GM19043 (cell line): ENCODE measurements around the gene FRMD5.

ENCODE experiments used
- ATAC-seq: cut with Tn5 transposase; IDR thresholded peaks from one replicate; pipeline ENCODE4 v1.9.1; 2021; ENCODE audit warnings: low read depth; ENCODE audit not compliant: unreplicated experiment

FRMD5 gene

DNA sequence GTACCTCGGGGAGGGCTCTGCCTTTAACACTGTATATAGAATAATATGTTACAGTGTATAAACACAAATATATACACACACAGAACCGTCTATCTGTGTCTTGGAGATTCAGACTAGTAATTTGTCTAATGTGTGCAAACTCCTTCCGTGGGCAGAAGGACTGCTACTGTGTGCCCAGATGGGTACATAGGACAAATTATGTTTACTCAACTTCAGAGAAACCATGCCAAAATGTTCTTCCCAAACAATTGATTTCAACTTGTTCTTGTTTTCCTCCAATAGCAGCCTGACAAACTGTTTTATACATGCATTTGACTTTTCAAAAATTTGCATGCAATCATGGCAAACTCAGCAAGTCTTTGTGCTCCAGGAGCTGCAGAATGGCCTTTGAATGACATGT lies 97.5 kb downstream of the FRMD5 start:
- no peak for ATAC-seq

DNA sequence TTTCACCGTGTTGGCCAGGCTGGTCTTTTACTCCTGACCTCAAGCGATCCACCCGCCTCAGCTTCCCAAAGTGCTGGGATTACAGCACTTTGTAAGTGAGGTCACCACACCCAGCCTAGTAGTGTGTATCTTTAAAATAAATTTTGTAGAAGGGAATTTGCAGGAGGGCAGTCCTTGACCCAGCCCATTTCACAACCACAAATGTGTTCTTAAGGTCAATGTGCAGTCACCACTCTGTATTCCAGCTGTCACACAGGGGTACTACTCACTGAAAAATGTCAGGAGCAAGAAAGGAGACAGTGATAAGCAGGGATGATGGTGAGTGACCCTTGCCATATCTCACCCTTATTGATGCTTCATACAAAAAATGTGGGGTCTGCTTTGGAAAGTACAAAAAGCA lies 98.5 kb downstream of the FRMD5 start:
- no peak for ATAC-seq

DNA sequence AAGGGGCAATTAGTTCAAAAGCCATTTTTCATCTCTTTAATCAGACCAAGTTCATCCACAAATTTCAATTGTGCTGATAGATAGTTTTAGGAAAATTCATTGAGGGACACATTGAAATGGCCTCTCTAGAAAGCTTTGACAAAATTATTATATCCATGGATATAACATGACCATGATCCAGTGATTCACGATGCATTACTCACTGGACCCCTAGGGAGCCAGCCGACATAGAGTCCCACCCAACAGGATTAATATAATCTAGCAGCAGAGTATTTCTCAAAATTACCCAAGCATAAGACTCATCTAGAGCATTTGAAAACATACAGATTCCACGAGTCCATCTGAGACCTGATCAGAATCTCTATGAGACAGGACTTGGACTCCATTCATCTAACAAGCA lies 100.3 kb downstream of the FRMD5 start:
- ATAC-seq, result no peak

- ATAC-seq, result no peak
These were observed 101.2 kb downstream of the FRMD5 start for GRCh38 chr15:44093836-44094235.

- no peak for ATAC-seq
These were observed 102.8 kb downstream of the FRMD5 start for GRCh38 chr15:44092221-44092620.

GRCh38 chr15:44087578-44088465 lies 107.2 kb downstream of the FRMD5 start:
- ATAC-seq, result no peak

- ATAC-seq, result no peak
These were observed 110.3 kb downstream of the FRMD5 start for GRCh38 chr15:44084770-44085169.

DNA sequence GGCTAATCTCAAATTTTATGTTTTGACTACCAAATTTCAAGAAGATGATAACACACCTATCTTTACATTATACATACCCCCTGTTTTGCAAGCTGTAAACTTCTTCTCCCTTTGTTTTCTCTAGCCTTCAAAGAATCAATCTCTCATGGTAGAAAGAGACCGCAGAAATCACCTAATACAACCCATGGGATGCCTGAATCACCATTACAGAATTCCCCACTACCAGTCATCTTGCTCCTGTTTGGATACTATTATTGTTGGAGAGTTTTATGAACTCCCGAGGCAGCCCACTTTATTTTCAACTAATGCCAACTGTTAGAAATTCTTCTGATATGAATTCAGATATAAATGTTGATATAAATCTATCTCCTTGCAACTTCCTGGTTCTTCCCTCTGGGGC lies 110.9 kb downstream of the FRMD5 start:
- ATAC-seq, result no peak

GRCh38 chr15:44082558-44083157 lies 112.4 kb downstream of the FRMD5 start:
- no peak for ATAC-seq

- no peak for ATAC-seq
These were observed 113.8 kb downstream of the FRMD5 start for GRCh38 chr15:44081026-44082013.

- no peak for ATAC-seq
These were observed 119.5 kb downstream of the FRMD5 start for GRCh38 chr15:44075535-44075934.

DNA sequence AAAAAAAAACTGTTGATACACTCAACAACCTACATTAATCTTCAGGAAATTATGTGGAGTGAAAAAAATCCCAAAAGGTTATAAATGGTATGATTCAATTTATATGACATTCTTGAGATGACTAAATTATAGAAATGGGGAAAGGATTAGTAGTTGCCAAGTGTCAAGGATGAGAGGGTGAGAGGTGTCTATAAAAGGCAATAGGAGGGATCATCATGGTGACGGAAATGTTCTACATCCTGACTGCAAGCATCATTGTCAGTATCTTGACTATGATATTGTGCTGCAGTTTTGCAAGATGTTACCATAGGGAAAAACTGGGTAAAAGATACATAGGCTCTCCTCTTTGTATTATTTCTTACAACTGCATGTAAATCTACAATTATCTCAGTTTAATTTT lies 125.6 kb downstream of the FRMD5 start:
- ATAC-seq, result no peak

- ATAC-seq, result no peak
These were observed 126.7 kb downstream of the FRMD5 start for GRCh38 chr15:44068347-44068746.

DNA sequence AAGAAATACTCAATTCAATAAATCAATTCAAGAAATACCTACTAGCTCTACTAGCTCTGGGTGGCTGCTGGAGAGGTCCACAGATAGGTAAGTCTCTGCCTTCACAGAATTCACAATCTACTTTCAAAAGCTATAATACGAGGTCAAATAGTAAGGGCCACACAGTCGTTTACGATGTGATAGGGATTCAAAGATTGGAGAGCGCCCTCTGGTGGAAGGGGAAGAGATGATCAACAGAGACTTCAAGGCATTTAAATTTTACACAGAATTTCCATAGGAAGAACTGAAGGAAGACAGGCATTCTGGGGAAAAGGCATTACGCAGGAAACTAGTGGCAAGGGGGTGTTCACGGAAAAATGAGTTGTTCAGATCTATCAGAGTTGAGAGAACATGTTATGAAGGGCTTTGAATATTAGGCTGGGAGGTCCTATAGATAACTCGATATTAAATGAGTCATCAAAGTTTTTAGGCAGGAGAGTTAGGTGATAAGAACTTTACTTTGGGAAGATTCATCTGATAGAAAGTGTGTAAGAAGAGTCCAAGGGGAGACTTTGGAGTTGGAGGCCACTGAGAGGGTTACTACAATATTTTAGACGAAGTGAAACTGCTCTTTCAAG lies 128.8 kb downstream of the FRMD5 start:
- no peak for ATAC-seq

- ATAC-seq, result no peak
These were observed 130.4 kb downstream of the FRMD5 start for GRCh38 chr15:44064706-44065105.

GRCh38 chr15:44058126-44058525 lies 136.9 kb downstream of the FRMD5 start:
- no peak for ATAC-seq

- ATAC-seq, result no peak
These were observed 149.4 kb downstream of the FRMD5 start for GRCh38 chr15:44045661-44046060.

- no peak for ATAC-seq
These were observed 149.9 kb downstream of the FRMD5 start for GRCh38 chr15:44045217-44045616.

- no peak for ATAC-seq
These were observed 156.3 kb downstream of the FRMD5 start for GRCh38 chr15:44038755-44039191.
